ENCODE data around the gene MED13L.

The MED13L gene

DNA sequence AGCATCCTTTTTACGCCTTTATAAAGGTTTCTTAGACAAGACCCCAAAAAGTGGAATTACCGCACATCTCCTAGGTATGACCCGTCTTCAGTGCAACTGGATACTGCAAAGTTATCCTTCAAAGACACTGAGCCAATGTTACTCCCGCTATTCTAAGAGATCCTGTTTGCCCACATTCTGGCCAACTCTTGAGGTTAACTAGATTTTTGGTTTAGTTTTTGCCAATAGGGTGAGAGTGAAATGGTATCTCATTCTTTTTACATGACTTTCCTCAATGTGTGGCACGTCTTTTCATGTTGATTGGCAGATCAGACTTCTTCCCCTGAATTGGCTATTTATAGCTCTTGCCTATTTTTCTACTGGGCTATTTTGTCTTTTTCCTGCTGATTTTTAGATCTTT lies 347.2 kb downstream of the MED13L start:
- no peak for DNase-seq

DNA sequence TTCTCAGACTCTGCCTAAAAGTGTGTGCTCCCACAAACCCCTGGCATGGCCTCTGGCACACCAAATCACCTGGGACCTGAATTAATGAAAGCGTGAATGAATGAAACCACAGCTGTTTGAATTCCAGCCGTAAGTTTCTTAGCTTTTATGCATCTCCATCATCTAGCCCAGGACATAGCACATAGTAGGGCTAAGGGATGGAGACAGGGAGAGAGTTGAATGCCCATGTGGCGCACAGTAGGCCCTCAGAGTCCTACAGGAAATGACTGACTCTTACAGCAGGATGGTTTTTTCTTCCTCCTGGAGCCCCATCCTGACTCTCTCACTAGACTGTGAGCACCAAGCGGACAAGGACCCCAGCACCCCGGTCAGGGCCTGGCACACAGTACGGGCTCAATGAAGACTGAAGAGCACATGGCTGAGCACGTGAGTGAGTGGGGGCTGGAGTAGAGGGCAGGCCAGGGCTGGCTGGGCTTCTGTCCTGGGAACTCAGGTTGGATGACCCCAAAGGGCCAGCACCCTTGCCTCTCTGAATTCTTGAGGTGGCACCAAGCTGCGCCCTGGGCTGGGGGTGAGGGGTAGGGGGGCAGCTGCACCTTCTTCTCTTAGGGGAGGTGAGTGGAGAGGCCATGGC lies 351.3 kb downstream of the MED13L start:
- no peak for DNase-seq

DNA sequence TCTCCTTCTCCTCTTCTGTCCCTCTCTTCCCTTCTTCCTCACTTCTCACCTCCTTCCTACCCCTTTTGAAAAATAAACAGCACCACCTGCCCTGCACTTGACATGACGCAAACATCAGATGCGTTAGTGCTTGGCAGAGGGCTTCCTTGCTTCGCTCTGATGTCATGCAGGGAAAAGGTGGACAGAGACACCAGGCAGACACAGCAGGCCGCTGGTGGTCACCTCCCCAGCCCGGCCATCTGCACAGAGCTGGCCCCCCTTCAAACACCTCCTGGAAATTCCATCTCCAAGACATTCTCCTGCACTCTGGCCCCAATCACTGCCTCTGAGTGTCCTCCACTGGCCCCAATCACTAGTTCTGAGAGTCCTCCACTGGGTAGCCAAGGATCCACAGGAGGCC lies 353.6 kb downstream of the MED13L start:
- no peak for DNase-seq

DNA sequence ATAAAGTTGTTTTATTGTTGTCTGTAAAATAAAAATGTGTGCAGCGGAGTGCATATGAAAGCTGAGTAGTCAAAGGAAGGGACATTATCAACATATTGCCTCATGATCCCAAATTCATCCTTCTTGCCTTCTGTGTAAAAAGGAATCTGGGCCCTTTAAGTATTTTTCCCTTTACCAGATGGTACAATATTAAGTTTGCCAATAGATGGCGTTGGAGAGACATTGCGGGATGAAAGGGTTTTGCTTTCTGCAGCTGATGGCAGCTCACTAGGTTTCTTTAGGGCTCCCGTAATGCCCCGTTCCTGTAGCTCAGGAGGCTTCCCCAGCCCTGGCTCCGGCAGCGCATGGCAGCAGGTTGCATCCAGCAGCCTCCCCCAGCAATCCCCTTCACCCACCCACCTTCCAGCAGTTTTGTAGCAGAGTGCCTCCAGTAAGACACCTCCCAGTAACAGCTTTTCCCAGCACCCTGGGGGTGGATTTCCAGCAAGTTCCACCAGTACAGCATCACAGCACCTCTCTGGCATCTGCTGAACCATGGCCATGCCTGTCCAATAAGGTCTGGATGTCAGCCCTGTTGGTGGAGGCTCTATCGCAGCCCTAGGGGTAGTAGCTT lies 354.4 kb downstream of the MED13L start:
- DNase-seq, result no peak

DNA sequence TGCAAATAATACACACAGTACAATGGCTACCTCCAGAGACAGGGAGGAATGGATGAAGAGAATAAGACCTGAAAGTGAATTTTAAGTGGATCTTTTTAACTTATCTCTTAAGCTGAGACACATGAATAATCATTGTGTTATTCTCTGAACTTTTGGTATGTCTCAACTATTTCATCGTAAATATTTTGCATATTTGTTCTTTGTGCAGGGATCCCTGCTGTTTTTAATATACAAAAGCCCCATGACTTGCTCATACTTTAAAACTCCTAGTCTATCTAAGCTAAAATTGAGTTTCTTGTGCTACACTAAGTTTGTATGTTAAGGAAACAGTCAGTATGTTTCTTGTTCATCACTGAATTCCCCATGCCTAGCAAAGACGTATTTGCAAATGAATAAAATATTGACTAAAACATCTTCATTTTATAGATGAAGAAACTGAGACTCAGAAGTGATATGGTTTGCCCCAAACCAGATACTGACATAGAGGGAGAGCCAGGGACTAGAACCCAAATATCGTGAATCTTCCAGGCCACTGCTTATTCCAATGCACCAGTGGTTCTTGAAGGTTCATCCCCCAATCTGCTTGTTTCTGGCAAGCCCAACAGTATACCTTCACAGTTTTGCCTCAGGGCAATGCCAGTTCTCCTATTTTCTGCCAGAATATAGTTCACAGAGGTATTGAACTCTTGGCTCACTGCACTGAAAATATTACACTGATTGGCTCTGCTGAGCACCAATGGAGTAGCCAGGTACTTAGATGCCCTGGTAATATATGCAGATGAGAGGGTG lies 356.9 kb downstream of the MED13L start:
- no peak for DNase-seq

DNA sequence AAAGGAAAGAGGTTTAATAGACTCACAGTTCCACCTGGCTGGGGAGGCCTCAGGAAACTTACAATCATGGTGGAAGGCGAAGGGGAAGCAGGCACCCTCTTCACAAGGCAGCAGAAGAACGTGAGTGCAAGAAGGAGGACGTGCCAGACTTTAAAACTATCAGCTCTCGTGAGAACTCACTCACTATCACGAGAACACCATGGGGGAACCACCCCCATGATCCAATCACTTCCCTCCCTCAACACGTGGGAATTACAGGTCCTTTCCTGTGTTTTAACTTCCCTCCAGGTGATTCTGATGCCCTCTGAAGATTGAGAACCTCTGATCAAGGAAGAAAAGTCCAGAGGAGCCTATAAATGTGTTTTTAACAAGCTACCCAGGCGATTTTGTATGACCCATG lies 358.7 kb downstream of the MED13L start:
- DNase-seq, result no peak

DNA sequence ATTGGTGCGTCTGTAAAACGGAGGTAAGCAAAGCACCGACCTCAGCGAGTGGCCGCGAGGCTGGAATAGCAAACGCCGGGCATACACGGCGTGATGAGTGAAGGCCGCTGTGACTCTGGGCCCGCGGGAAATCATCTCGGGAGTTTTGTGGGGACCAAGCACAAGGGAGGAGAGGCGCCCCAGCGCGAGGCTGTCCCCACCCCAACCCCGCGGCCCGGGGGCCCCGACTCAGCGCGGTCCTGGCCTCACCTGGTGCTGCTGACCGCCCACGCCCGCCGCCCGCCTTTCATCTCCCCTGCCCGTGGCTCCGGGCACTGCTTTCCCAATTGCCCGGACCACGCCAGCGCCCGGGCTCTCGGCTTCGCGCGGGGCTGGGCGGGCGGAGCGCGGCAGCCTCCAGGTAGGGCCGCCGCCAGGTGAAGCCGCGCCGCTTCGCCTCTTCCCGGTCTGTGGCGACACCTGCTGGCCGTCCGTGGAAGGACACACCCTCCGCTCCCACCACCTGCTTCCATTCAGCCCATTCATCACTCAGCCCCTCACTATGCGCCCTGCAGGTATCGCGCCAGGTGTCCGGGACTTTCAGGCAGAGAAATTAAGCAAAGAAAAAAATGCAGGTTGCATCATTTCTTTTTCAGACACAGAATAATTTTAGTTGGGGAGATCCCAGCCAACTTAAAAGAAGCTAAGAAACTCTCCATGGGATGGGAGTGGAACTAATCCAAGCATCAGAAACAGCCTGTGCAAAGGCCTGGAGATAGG lies 360.4 kb downstream of the MED13L start:
- DNase-seq, result no peak

DNA sequence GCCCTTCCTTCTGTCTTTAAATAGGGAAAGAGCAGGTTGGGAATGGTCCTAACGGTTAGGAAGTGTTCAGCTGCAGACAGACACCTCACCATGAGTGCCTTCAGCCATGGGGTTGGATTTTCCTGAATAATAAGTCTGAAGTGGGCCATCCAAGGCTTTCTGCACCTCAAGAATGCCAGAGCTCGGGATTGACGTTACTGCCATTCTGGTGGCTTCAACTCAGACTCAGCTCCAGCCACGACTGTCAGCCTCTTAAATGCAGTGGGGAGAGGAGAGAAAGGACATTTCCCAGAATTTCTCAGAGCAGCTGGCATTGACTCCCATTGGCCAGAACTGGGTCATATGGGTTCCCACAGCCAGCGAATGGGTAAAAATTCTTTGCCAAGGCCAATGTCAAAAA lies 363.4 kb downstream of the MED13L start:
- no peak for DNase-seq

DNA sequence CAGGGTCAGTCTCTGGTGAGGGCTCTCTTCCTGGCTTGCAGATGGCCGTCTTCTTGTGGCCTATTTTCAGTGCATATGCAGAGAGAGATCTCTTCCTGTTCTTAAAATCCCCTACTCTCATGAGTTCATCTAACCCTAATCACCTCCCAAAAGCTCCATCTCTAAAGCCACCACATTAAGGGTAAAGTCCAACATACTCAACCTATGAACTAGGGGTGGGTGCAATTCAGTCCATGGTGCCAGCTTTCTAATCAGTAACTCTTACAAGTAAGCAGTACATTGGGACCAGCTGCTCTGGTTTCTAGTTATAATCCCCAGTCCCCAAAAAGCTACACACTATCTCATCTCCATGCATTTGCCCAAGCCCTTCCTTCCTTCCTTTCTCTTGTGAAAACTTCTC lies 365.1 kb downstream of the MED13L start:
- DNase-seq, result no peak

DNA sequence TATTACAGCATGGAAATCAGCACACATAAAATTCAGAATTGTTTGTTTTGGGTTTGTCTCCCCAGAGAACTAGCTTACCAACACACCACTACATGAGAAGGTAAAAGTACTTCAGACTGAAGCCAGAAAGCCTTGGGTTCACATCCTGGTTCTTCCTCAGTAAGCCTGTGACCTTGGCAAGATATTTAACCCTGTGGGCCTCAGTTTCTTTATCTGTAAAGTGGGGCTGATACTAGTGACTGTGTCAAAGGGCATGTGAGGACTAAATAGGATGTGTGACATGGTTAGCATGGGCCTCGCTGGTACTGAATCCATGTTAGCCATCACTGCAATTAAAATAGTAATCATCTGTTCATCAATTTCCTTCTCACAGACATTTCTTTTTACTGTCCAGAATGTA lies 366.1 kb downstream of the MED13L start:
- no peak for DNase-seq

DNA sequence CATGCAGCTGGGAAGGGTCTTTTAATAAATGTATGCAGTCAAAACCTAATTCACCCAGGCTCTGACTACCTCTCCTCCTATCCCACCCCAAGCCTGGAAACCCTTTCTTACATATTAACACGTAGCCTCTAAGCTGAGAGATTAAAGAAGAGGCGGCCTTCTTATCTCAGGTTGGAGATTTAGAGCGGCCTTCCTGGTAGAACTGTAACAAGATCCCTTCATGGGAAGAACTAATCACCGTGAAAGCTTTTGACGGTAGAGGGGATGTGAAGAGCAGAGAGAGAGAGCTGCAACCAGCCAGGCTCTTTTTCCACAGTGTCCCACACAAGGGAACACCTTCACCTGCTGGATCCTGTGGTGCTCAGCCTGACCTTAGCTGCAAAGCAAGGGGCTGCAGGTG lies 367.4 kb downstream of the MED13L start:
- no peak for DNase-seq
